HL-60 (cell line): ENCODE data around the gene DUOXA2.

Source experiments
- DNase-seq, 2 experiments: peaks; one replicate each; pipeline ENCODE4 v3.0.0-alpha.2; 2010 to 2020; ENCODE audit warnings: low read depth in 1 of 2, low spot score in 1 of 2
- H3K27ac ChIP-seq: fragments of 250-450 bp; sonication (Bioruptor Pico); replicated peaks from 2 replicates; pipeline ENCODE4 v1.5.1; 2020; ENCODE audit warnings: mild to moderate bottlenecking, moderate library complexity
- H3K27me3 ChIP-seq: fragments of 250-450 bp; sonication (Bioruptor Pico); 2 replicates; pipeline ENCODE4 v1.5.1; 2021; ENCODE audit warnings: mild to moderate bottlenecking, moderate library complexity; ENCODE audit not compliant: insufficient read depth, poor library complexity, severe bottlenecking
- H3K4me3 ChIP-seq: replicated peaks from 2 replicates; pipeline ENCODE4 v1.5.1; 2011; ENCODE audit warnings: mild to moderate bottlenecking, control low read depth, low read length; ENCODE audit not compliant: insufficient read depth
- GABPA ChIP-seq: IDR thresholded peaks from 2 replicates; pipeline ENCODE4 v1.6.1; 2012; ENCODE audit warnings: low read depth
- POLR2AphosphoS5 ChIP-seq: IDR thresholded peaks from 2 replicates; pipeline ENCODE4 v1.6.1; 2012; ENCODE audit warnings: low read depth
- REST ChIP-seq: IDR thresholded peaks from 2 replicates; pipeline ENCODE4 v1.6.1; 2012; ENCODE audit warnings: low read depth; ENCODE audit not compliant: insufficient replicate concordance
- SPI1 ChIP-seq: IDR thresholded peaks from 2 replicates; pipeline ENCODE4 v1.6.1; 2012; ENCODE audit warnings: low read depth, mild to moderate bottlenecking, borderline replicate concordance
- TF ChIP-seq, protein P1 (sequence below): IDR thresholded peaks from one replicate; pipeline ENCODE4 v1.5.1; 2011; ENCODE audit warnings: low read length, control low read depth, inconsistent platforms; ENCODE audit not compliant: insufficient read depth

The DUOXA2 gene

DNA sequence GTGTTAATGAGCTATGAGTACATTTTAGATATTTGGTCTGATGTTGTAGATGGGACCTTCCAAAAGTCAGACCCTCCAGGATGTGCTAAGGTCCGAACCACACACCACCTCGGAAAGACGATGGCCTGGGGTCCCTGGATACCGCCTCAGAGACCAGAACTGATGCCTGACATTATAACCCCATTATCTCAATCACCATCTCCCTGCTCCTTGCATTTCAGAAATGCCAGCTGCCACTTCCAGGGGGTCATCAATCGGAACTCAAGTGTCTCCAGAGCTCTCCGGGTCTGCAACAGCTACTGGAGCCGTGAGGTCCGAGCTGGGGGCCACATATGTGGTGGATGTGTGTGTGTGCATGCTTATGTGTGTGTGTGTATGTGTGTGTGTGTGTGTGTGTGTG, 23.6 kb downstream of the DUOXA2 start:
- no peak for TF ChIP-seq REST
- no peak for TF ChIP-seq POLR2AphosphoS5
- no peak for TF ChIP-seq GABPA
- no peak for TF ChIP-seq SPI1
- TF ChIP-seq, protein P1, sequence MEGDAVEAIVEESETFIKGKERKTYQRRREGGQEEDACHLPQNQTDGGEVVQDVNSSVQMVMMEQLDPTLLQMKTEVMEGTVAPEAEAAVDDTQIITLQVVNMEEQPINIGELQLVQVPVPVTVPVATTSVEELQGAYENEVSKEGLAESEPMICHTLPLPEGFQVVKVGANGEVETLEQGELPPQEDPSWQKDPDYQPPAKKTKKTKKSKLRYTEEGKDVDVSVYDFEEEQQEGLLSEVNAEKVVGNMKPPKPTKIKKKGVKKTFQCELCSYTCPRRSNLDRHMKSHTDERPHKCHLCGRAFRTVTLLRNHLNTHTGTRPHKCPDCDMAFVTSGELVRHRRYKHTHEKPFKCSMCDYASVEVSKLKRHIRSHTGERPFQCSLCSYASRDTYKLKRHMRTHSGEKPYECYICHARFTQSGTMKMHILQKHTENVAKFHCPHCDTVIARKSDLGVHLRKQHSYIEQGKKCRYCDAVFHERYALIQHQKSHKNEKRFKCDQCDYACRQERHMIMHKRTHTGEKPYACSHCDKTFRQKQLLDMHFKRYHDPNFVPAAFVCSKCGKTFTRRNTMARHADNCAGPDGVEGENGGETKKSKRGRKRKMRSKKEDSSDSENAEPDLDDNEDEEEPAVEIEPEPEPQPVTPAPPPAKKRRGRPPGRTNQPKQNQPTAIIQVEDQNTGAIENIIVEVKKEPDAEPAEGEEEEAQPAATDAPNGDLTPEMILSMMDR: no peak
- DNase-seq: no peak
- no peak overlapping the region for H3K27ac ChIP-seq
- H3K4me3 ChIP-seq: no peak overlapping the region
- H3K27me3 ChIP-seq: peaks cover 23% of the 10 kb centered on the region

DNA sequence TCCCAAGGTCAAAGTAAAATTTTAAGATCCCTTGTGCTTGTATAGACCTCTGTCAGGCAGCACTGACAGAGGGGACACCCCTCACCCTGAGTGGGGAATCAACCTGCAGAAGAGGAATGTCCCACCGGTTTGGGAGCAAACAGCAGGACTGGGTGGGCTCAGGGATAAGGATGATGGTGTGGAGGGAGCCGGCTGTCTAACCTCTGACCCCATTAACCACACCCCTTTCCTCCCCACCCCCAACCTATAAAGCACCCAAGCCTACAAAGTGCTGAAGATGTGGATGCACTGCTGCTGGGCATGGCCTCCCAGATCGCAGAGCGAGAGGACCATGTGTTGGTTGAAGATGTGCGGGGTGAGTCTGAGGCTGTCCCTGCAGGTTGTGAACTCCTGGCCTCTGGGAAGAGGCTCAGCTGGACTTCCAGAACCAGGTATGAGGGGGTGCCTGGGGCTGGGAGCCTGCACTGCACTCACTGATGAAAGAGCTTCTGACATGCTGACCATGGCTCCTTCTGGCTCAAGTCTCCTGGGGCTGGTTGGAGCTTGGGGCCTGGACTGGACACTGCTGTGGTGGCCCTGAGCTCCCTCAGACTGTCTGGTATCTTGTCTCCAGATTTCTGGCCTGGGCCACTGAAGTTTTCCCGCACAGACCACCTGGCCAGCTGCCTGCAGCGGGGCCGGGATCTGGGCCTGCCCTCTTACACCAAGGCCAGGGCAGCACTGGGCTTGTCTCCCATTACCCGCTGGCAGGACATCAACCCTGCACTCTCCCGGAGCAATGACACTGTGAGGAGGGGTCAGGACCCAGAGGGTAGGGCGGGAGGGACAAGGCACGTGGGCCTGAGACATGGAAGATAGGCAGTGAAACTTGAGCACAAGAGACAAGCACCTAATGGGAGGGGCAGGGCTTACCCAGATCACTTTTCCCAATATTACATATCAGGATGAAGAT, 25.0 kb downstream of the DUOXA2 start:
- Histone ChIP-seq H3K4me3 (no peak overlapping the region), H3K27me3 (peaks cover 18% of the 10 kb centered on the region), H3K27ac (no peak overlapping the region)
- no peak for DNase-seq
- no peak for TF ChIP-seq POLR2AphosphoS5

DNA sequence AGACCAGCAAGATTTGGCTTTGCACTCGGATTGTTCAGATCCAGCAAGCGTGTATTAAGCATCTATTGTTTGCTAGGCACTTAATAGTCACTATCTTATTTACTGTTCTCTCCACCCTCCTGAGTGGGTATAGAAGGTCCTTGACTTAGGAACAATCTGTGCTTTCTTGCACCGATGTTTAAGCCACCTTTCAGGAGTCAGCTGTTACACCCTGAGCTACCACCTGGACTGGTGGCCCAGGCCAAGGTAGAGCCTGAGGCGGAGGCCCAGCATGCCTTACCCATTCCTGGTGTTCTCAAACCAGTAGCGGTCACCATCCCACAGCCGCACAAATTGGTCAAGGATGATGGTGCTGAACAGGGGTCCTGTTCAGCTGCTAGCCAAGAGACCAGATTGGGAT, 25.6 kb downstream of the DUOXA2 start:
- H3K4me3 ChIP-seq: no peak overlapping the region
- no peak for DNase-seq
- no peak overlapping the region for H3K27ac ChIP-seq
- peaks cover 11% of the 10 kb centered on the region for H3K27me3 ChIP-seq
- TF ChIP-seq, protein P1: no peak
- TF ChIP-seq POLR2AphosphoS5 (no peak), SPI1 (no peak), REST (no peak), GABPA (no peak)

DNA sequence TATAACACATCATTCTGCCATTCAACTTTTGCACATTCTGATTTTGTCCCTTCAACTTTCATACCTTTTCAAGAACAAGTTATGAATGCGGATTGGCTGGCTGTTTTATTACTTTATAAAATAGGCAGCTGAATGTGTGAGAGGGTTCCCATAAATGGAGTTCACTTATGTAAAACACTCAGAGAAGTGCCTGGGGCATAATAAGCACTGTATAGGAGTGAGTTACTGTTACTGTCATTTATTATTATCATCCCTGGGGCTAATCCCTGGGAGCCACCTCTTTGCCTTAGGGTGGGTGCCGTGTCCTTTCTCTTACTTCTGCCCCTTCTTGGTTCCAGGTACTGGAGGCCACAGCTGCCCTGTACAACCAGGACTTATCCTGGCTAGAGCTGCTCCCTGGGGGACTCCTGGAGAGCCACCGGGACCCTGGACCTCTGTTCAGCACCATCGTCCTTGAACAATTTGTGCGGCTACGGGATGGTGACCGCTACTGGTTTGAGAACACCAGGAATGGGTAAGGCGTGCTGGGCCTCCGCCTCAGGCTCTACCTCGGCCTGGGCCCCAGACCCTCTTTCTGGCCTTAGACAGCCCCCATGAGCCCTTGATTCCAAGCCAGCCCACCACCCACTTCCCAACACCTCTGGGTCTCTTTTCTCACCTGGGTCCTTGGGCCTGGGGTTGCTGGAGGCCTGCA, 26.6 kb downstream of the DUOXA2 start:
- no peak overlapping the region for H3K27ac ChIP-seq
- DNase-seq: no peak
- H3K4me3 ChIP-seq: no peak overlapping the region
- TF ChIP-seq, protein P1: no peak
- TF ChIP-seq SPI1 (no peak), POLR2AphosphoS5 (no peak), GABPA (no peak), REST (no peak)
- peaks cover 4% of the 10 kb centered on the region for H3K27me3 ChIP-seq
